Measurements from ENCODE around the gene NDUFA11. TPM values are rescaled to one million over a fixed set of nuclear protein-coding genes. Genes with fewer than 3 reads are reported as not detected.

The NDUFA11 gene
- total and polyA plus RNA-seq, 7 donors = 240 to 503 (median 367) TPM

DNA sequence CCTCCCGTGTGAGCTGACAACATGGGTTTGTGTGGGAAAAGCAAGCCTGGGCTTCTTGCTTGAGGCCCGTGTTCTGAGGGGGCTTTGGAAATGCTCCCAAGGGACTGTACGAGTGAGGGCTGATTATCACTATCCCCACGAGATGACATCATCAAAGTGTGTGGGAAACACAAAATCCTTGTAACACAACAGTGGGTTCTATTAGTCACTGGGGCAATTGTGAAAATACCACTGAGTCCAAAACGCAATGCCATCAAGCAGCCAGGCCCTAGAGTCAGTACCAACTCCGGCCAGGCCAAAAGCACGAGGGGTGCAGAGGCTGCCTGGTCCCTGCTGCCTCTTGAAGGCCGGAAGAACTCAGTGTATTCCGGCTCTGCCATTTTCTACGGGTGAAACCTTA is 40.0 kb upstream of the NDUFA11 start:
- TF ChIP-seq, protein P1, sequence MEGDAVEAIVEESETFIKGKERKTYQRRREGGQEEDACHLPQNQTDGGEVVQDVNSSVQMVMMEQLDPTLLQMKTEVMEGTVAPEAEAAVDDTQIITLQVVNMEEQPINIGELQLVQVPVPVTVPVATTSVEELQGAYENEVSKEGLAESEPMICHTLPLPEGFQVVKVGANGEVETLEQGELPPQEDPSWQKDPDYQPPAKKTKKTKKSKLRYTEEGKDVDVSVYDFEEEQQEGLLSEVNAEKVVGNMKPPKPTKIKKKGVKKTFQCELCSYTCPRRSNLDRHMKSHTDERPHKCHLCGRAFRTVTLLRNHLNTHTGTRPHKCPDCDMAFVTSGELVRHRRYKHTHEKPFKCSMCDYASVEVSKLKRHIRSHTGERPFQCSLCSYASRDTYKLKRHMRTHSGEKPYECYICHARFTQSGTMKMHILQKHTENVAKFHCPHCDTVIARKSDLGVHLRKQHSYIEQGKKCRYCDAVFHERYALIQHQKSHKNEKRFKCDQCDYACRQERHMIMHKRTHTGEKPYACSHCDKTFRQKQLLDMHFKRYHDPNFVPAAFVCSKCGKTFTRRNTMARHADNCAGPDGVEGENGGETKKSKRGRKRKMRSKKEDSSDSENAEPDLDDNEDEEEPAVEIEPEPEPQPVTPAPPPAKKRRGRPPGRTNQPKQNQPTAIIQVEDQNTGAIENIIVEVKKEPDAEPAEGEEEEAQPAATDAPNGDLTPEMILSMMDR (IDR thresholded peaks at IDR 0.05) = no peak
- Histone ChIP-seq H3K4me3 (no peak overlapping the region), H3K27ac (no peak overlapping the region), H3K27me3 (ENCODE audit: insufficient read depth in 3 of 3, low read length in 2 of 3) (no peaks in the 10 kb centered on the region), H3K9me3 (no peaks in the 10 kb centered on the region), H3K36me3 (ENCODE audit: insufficient read depth in 1 of 2, low read depth in 1 of 2) (peaks cover 0 to 17% of the 10 kb centered on the region in 2 donors), H3K4me1 (peaks cover 9% of the 10 kb centered on the region)
- intact Hi-C loops (cut with DNase I) = no loop called here
- WGBS, 3 donors = 73 to 79% (median 73%) methylated on average over 10 of the region's 10 CpGs
- ATAC-seq (no peak), DNase-seq (no peak)

DNA sequence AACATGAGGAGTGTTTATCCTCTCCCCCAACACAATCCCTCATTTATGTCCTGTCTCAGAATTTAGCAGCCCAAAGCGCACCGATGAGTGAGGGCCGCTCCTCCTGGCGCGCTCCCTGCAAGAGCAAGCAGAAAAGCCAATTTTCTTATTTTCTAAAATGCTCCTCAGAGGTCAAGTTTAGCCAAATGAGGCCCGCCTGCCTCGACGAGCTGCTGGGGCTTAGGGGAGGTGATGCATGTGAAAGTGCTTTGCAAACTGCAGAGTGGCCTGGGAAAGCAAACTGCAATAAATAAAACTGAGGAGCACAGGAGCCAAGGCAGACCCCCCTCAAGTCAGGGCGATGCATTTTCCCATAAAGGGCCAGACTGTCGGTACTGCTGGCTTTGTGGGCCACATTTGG is 39.5 kb upstream of the NDUFA11 start:
- Histone ChIP-seq H3K27ac (no peak overlapping the region), H3K27me3 (ENCODE audit: insufficient read depth in 3 of 3, low read length in 2 of 3) (no peaks in the 10 kb centered on the region), H3K4me3 (no peak overlapping the region), H3K9me3 (no peaks in the 10 kb centered on the region), H3K36me3 (ENCODE audit: insufficient read depth in 1 of 2, low read depth in 1 of 2) (peaks cover 0 to 17% of the 10 kb centered on the region in 2 donors), H3K4me1 (peaks cover 9% of the 10 kb centered on the region)
- TF ChIP-seq, protein P1 (IDR thresholded peaks at IDR 0.05) = no peak
- intact Hi-C loops (cut with DNase I) = no loop called here
- WGBS, 3 donors = 78 to 84% (median 83%) methylated on average over 10 of the region's 10 CpGs
- ATAC-seq (no peak), DNase-seq (no peak)

DNA sequence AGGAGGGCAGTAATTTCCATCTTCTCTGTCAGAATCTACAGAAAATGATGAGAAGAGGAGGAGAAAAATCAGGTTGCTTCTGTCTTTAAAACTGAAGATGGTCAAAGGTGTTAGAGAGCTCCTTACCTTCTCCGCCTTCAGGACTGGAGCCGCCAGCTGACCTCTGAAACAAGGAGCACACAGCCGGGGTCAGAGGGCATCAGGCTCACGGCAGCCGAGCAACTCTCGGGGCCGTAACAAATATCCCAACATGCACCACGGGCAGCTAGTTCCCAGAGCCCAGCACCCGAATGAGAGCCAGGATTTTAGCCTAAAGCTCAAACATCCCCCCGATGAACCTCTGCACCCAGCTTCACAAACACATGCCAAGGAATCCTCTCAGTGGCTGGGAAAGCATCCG is 38.1 kb upstream of the NDUFA11 start:
- H3K4me1 ChIP-seq = peaks cover 9% of the 10 kb centered on the region
- DNase-seq (no peak), ATAC-seq (no peak)
- TF ChIP-seq, protein P1 (IDR thresholded peaks at IDR 0.05) = no peak
- intact Hi-C loops (cut with DNase I) = no loop called here
- H3K27ac ChIP-seq = no peak overlapping the region
- WGBS, 3 donors = 82 to 89% (median 83%) methylated on average over 11 of the region's 11 CpGs
- H3K36me3 ChIP-seq (ENCODE audit: insufficient read depth in 1 of 2, low read depth in 1 of 2) = peaks cover 0 to 26% of the 10 kb centered on the region in 2 donors
- H3K9me3 ChIP-seq = no peaks in the 10 kb centered on the region
- no peak overlapping the region for H3K4me3 ChIP-seq
- H3K27me3 ChIP-seq (ENCODE audit: insufficient read depth in 3 of 3, low read length in 2 of 3) = no peaks in the 10 kb centered on the region

DNA sequence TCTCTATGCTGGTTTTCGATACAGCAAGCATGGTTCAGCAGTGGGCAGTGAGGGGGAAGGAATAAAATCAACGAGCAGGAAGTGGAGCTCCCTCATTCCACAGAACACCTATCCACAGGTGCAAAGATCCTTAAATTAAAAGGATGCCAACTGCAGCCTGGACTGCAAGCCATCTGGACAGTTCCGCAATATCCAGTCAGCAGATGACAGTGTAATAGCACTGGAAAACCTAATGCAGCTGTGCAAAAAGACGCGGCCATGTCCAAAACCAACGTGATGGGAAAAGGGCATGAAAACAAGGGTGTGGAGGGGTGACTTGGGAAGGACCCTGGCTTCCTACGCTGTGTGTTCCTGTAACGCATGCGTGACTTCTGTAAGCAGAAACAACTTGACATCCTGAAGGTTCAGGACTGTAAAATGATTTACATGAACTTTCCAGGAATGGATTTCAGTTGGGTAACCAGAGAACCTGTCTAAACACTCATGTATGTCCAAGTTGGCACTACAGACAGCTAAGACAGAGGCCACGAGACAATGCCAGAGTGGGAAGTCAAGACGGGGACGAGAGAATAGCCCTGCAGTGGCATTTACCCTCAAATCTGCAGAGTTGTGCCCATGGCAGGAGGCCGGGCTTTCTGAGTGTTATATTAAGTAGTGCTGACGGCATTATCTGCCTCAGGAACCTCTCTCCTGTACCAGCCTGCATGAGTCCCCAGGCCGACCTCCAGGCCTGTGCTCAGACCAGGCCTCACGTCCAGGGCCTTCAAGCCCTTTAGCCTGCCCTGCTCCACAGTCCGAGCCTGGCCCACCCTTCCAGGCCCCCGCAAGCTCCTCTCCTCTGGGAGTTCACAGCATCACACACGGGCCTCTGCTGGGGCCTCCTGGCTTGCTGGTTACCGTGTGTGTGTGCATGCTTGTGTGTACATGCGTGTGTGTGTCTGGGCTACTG is 36.9 kb upstream of the NDUFA11 start:
- Histone ChIP-seq H3K36me3 (ENCODE audit: insufficient read depth in 1 of 2, low read depth in 1 of 2) (peaks cover 0 to 35% of the 10 kb centered on the region in 2 donors), H3K9me3 (no peaks in the 10 kb centered on the region), H3K4me1 (peaks cover 13% of the 10 kb centered on the region), H3K27ac (peak overlapping the region; percentile 3), H3K4me3 (no peak overlapping the region), H3K27me3 (ENCODE audit: insufficient read depth in 3 of 3, low read length in 2 of 3) (no peaks in the 10 kb centered on the region)
- DNase-seq = no peak
- peak; percentile 46 to 75 (median 65) for ATAC-seq
- WGBS, 3 donors = 49 to 62% (median 53%) methylated on average over 21 of the region's 21 CpGs
- TF ChIP-seq, protein P1 (IDR thresholded peaks at IDR 0.05) = no peak
- intact Hi-C loops (cut with DNase I) = no loop called here

All from psoas muscle (tissue), 8 donors.